KBM-7 (cell line): Measurements from ENCODE around the gene TARS3.
"Not testable (repeated sequence)": the region's sequence is repeated elsewhere in the genome, so short reads cannot be mapped to it uniquely, and the experiment has no call there.

Source experiments
- DNase-seq: peaks from one replicate; pipeline ENCODE4 v3.0.0-alpha.2; 2015
- in situ Hi-C: fragments of 300-500 bp; cut with MboI; formaldehyde crosslinking; loops from 2 replicates; pipeline ENCODE4 v1.14.3; 2020; ENCODE audit warnings: low sequenced_read_pairs, low pct_unique_long_range_greater_than_20kb, mixed read lengths

The TARS3 gene

GRCh38 chr15:101662203-101662602 lies 62.1 kb downstream of the TARS3 start:
- in situ Hi-C loops, result no loop called here
- no peak for DNase-seq

GRCh38 chr15:101660005-101660404 lies 64.3 kb downstream of the TARS3 start:
- DNase-seq, result no peak
- in situ Hi-C loops, result no loop called here

GRCh38 chr15:101657968-101658784 lies 66.1 kb downstream of the TARS3 start:
- in situ Hi-C loops, result no loop called here

GRCh38 chr15:101657171-101657570 lies 67.1 kb downstream of the TARS3 start:
- DNase-seq, result no peak
- in situ Hi-C loops, result no loop called here

More at GRCh38 chr15:101657968-101658784, 66.1 kb downstream of the TARS3 start:
- peak; percentile 26 for DNase-seq

- DNase-seq, result peak; percentile 17
- in situ Hi-C loops, result not testable (repeated sequence)
Measured at GRCh38 chr15:101654624-101655337, 69.5 kb downstream of the TARS3 start.

GRCh38 chr15:101654171-101654570 lies 70.1 kb downstream of the TARS3 start:
- in situ Hi-C loops, result no loop called here
- DNase-seq, result no peak

GRCh38 chr15:101652786-101653430 lies 71.4 kb downstream of the TARS3 start:
- DNase-seq, result no peak
- in situ Hi-C loops, result no loop called here

- peak; percentile 95 for DNase-seq
- in situ Hi-C loops, result no loop called here
Measured at GRCh38 chr15:101652098-101652785, 72.0 kb downstream of the TARS3 start, which contains the start of gene TM2D3. TSS of gene TM2D3 (minus strand) at chr15:101652381. CDS start at chr15:101652361, 20 bp downstream.

- no peak for DNase-seq
- in situ Hi-C loops, result no loop called here
Measured at GRCh38 chr15:101651554-101652097, 72.6 kb downstream of the TARS3 start.

GRCh38 chr15:101650145-101650544 lies 74.1 kb downstream of the TARS3 start:
- DNase-seq, result no peak
- in situ Hi-C loops, result no loop called here

GRCh38 chr15:101648356-101648755 lies 75.9 kb downstream of the TARS3 start:
- in situ Hi-C loops, result loop anchor here (10.0 kb wide), 1 partner anchor 354 kb away; the partner anchor contains the start of gene SNRPA1
- no peak for DNase-seq

- in situ Hi-C loops, result loop anchor here (10.0 kb wide), 1 partner anchor 352 kb away; the partner anchor contains the start of gene SNRPA1
Measured at GRCh38 chr15:101647251-101647650, 77.0 kb downstream of the TARS3 start.

GRCh38 chr15:101646672-101647071 lies 77.6 kb downstream of the TARS3 start:
- no peak for DNase-seq
- in situ Hi-C loops, result loop anchor here (10.0 kb wide), 1 partner anchor 352 kb away; the partner anchor contains the start of gene SNRPA1

More at GRCh38 chr15:101647251-101647650, 77.0 kb downstream of the TARS3 start:
- DNase-seq, result no peak

- DNase-seq, result no peak
- in situ Hi-C loops, result loop anchor here (10.0 kb wide), 1 partner anchor 348 kb away; the partner anchor contains the start of gene SNRPA1
Measured at GRCh38 chr15:101642361-101642760, 81.9 kb downstream of the TARS3 start.

GRCh38 chr15:101641894-101642293 lies 82.4 kb downstream of the TARS3 start:
- in situ Hi-C loops, result loop anchor here (10.0 kb wide), 1 partner anchor 347 kb away; the partner anchor contains the start of gene SNRPA1
- DNase-seq, result peak; percentile 93

GRCh38 chr15:101641129-101641764 lies 83.0 kb downstream of the TARS3 start:
- peak; percentile 87 for DNase-seq

GRCh38 chr15:101639667-101640066 lies 84.6 kb downstream of the TARS3 start:
- DNase-seq, result no peak
- in situ Hi-C loops, result loop anchor here (10.0 kb wide), 1 partner anchor 345 kb away; the partner anchor contains the start of gene SNRPA1

More at GRCh38 chr15:101641129-101641764, 83.0 kb downstream of the TARS3 start:
- in situ Hi-C loops, result loop anchor here (10.0 kb wide), 1 partner anchor 346 kb away; the partner anchor contains the start of gene SNRPA1

GRCh38 chr15:101637919-101638318 lies 86.4 kb downstream of the TARS3 start:
- DNase-seq, result no peak

More at GRCh38 chr15:101637919-101638318, 86.4 kb downstream of the TARS3 start:
- in situ Hi-C loops, result no loop called here
